OCI-LY1 (cell line): Measurements from ENCODE around the gene CCDC192.
A peak's percentile ranks its signal among the peaks of the same experiment; 100 is the strongest.

Experiments
- H2AFZ ChIP-seq: fragments of 200-600 bp; sonication (generic), shearing (Covaris generic); 2 replicates; pipeline ENCODE4 v1.6.0; 2014; ENCODE audit warnings: antibody characterized with exemption, mild to moderate bottlenecking, low read length
- H3F3A ChIP-seq: fragments of 200-600 bp; sonication (generic), shearing (Covaris generic); 2 replicates; pipeline ENCODE4 v1.6.0; 2014; ENCODE audit warnings: mild to moderate bottlenecking, antibody characterized with exemption, low read length, moderate library complexity; ENCODE audit not compliant: insufficient read depth
- H3K27ac ChIP-seq: fragments of 200-600 bp; sonication (generic); 2 replicates; pipeline ENCODE4 v1.5.1; 2014; ENCODE audit warnings: low read length, mixed run types, mild to moderate bottlenecking, low read depth; ENCODE audit not compliant: poor library complexity, severe bottlenecking
- H3K27me3 ChIP-seq: fragments of 200-600 bp; sonication (generic); 2 replicates; pipeline ENCODE4 v1.6.0; 2014; ENCODE audit warnings: antibody characterized with exemption, mild to moderate bottlenecking, low read length, moderate library complexity; ENCODE audit not compliant: insufficient read depth
- H3K36me3 ChIP-seq: fragments of 200-600 bp; sonication (generic); 2 replicates; pipeline ENCODE4 v1.6.1; 2014; ENCODE audit warnings: mild to moderate bottlenecking, antibody characterized with exemption, low read length, moderate library complexity, mixed read lengths; ENCODE audit not compliant: insufficient read depth
- H3K4me1 ChIP-seq: fragments of 200-600 bp; sonication (generic); 2 replicates; pipeline ENCODE4 v1.5.1; 2014; ENCODE audit warnings: mild to moderate bottlenecking, low read length, moderate library complexity; ENCODE audit not compliant: insufficient read depth, severe bottlenecking
- H3K4me2 ChIP-seq: fragments of 200-600 bp; sonication (generic), shearing (Covaris generic); 2 replicates; pipeline ENCODE4 v1.6.1; 2014; ENCODE audit warnings: low read length
- H3K4me3 ChIP-seq: fragments of 200-600 bp; sonication (generic); 2 replicates; pipeline ENCODE4 v1.5.1; 2014; ENCODE audit warnings: low read length, low read depth, mild to moderate bottlenecking, mixed read lengths; ENCODE audit not compliant: poor library complexity, severe bottlenecking
- H3K79me2 ChIP-seq: fragments of 200-600 bp; shearing (Covaris generic); 2 replicates; pipeline ENCODE4 v1.6.1; 2016; ENCODE audit warnings: mixed run types, low read length, mixed read lengths; ENCODE audit not compliant: insufficient read depth
- H3K9ac ChIP-seq: fragments of 200-600 bp; sonication (generic), shearing (Covaris generic); 2 replicates; pipeline ENCODE4 v1.6.1; 2014; ENCODE audit warnings: mild to moderate bottlenecking, low read length, mixed read lengths
- H3K9me2 ChIP-seq: fragments of 200-600 bp; sonication (generic), shearing (Covaris generic); 2 replicates; pipeline ENCODE4 v1.6.1; 2014; ENCODE audit warnings: low read depth, mild to moderate bottlenecking, low read length, mixed read lengths
- H3K9me3 ChIP-seq: fragments of 200-600 bp; shearing (Covaris generic); 2 replicates; pipeline ENCODE4 v1.6.1; 2014; ENCODE audit warnings: low read length, mixed read lengths
- H4K20me1 ChIP-seq: fragments of 200-600 bp; sonication (generic), shearing (Covaris generic); 2 replicates; pipeline ENCODE4 v1.6.0; 2016; ENCODE audit warnings: mild to moderate bottlenecking, low read length; ENCODE audit not compliant: insufficient read depth
- EZH2 ChIP-seq: fragments of 200-600 bp; sonication (generic), shearing (Covaris generic); IDR thresholded peaks from 2 replicates; pipeline ENCODE4 v1.8.0; 2017; ENCODE audit warnings: borderline replicate concordance, mixed run types, mild to moderate bottlenecking, antibody characterized with exemption, low read length, moderate library complexity, mixed read lengths
- TF ChIP-seq, protein P1 (sequence below): fragments of 200-600 bp; sonication (generic), shearing (Covaris generic); IDR thresholded peaks from 2 replicates; pipeline ENCODE4 v1.5.1; 2017; ENCODE audit warnings: mild to moderate bottlenecking, antibody characterized with exemption, low read length, moderate library complexity, mixed read lengths

The CCDC192 gene

DNA sequence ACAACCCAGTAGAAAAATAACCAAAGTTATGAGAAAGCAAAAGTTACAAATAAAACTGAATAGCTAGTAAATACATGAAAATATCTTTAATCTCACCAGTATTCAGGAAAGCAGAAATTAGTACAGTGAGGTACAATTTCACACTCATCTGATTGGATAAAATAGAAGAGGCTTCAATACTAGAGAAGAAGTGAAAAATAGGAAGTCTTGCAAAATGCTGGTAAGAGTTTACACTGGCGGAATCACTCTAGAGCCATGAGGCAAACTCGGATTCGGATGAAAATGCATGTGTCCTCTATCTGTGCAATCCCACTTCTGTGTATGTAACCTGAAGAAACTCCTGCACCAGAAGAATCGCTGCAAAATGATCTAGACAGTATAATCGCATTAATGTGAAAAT, 128.9 kb downstream of the CCDC192 start:
- Histone ChIP-seq H4K20me1 (no peaks in the 10 kb centered on the region), H3K9me3 (no peaks in the 10 kb centered on the region), H3F3A (no peaks in the 10 kb centered on the region), H3K9me2 (no peaks in the 10 kb centered on the region), H3K4me1 (peaks cover 32% of the 10 kb centered on the region), H3K27ac (no peak overlapping the region), H3K9ac (no peak overlapping the region), H2AFZ (no peak overlapping the region), H3K27me3 (no peaks in the 10 kb centered on the region), H3K4me2 (no peak overlapping the region), H3K36me3 (no peaks in the 10 kb centered on the region), H3K79me2 (no peaks in the 10 kb centered on the region), H3K4me3 (no peak overlapping the region)
- TF ChIP-seq, protein P1, sequence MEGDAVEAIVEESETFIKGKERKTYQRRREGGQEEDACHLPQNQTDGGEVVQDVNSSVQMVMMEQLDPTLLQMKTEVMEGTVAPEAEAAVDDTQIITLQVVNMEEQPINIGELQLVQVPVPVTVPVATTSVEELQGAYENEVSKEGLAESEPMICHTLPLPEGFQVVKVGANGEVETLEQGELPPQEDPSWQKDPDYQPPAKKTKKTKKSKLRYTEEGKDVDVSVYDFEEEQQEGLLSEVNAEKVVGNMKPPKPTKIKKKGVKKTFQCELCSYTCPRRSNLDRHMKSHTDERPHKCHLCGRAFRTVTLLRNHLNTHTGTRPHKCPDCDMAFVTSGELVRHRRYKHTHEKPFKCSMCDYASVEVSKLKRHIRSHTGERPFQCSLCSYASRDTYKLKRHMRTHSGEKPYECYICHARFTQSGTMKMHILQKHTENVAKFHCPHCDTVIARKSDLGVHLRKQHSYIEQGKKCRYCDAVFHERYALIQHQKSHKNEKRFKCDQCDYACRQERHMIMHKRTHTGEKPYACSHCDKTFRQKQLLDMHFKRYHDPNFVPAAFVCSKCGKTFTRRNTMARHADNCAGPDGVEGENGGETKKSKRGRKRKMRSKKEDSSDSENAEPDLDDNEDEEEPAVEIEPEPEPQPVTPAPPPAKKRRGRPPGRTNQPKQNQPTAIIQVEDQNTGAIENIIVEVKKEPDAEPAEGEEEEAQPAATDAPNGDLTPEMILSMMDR, result no peak
- no peak for TF ChIP-seq EZH2

DNA sequence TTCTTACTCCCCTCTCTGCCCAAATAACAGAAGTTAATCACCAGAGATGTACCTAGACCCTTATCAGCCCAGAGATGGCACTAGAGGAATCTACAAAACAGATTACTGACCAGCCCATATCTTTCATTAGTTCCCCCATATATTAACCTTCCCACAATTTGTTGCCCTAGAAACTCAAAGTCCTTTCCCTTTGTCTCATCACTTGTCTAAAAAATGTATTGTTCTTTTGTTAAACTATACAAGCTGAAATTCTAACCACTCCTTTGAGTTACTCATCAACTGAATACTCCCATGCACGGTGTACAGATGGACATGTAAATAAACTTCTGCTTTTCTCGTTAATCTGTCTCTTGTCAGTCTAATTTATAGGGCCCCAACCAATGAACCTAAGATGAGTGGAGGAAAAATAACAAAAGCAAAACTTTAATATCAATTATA, 130.9 kb downstream of the CCDC192 start:
- H3K9me2 ChIP-seq, result no peaks in the 10 kb centered on the region
- peak overlapping the region; percentile 56 for H3K27ac ChIP-seq
- no peaks in the 10 kb centered on the region for H3F3A ChIP-seq
- no peaks in the 10 kb centered on the region for H3K79me2 ChIP-seq
- H3K4me2 ChIP-seq, result no peak overlapping the region; the same call in 1 of the 2 replicates
- H3K4me1 ChIP-seq, result peaks cover 32% of the 10 kb centered on the region
- H3K36me3 ChIP-seq, result no peaks in the 10 kb centered on the region
- H2AFZ ChIP-seq, result no peak overlapping the region
- H4K20me1 ChIP-seq, result no peaks in the 10 kb centered on the region
- H3K27me3 ChIP-seq, result no peaks in the 10 kb centered on the region
- no peaks in the 10 kb centered on the region for H3K9me3 ChIP-seq
- TF ChIP-seq, protein P1, result peak; percentile 41; the same call in 1 of the 2 replicates
- TF ChIP-seq EZH2, result no peak
- H3K9ac ChIP-seq, result no peak overlapping the region
- H3K4me3 ChIP-seq, result no peak overlapping the region

DNA sequence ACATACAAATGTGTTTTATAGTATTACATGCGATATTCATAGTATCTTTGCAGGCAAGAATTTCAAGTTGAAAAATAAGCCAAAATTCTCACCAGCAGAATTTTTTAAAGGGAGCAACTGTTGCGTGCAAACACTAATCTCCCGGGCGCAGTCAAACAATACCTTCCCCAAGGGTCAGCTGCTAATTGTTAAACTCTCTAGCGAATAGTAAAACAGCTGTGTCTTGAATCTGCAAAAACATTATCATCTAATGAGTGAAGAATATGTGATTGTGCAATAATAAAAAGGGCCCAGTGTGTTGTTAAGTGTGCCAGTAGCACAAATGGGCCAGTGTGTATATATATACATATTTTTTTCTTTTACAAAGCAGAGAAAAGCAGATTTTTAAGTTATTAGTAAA, 131.4 kb downstream of the CCDC192 start:
- H3K27me3 ChIP-seq, result no peaks in the 10 kb centered on the region
- no peaks in the 10 kb centered on the region for H3K9me2 ChIP-seq
- H2AFZ ChIP-seq, result no peak overlapping the region
- no peak for TF ChIP-seq EZH2
- TF ChIP-seq, protein P1, result no peak
- H3K9me3 ChIP-seq, result no peaks in the 10 kb centered on the region
- no peaks in the 10 kb centered on the region for H3K36me3 ChIP-seq
- peaks cover 32% of the 10 kb centered on the region for H3K4me1 ChIP-seq
- H3K27ac ChIP-seq, result peak overlapping the region; percentile 56
- no peak overlapping the region; the same call in 1 of the 2 replicates for H3K4me2 ChIP-seq
- H3K79me2 ChIP-seq, result no peaks in the 10 kb centered on the region
- no peak overlapping the region for H3K9ac ChIP-seq
- H3K4me3 ChIP-seq, result no peak overlapping the region
- H3F3A ChIP-seq, result no peaks in the 10 kb centered on the region
- H4K20me1 ChIP-seq, result no peaks in the 10 kb centered on the region
